HG03060 (cell line): ENCODE data around the gene OSR1.
"Not testable (repeated sequence)": the region's sequence is repeated elsewhere in the genome, so short reads cannot be mapped to it uniquely, and the experiment has no call there.

Experiments used
- ATAC-seq: cut with Tn5 transposase; IDR thresholded peaks from one replicate; pipeline ENCODE4 v1.9.1; 2021; ENCODE audit warnings: low read depth, moderate number of reproducible peaks; ENCODE audit not compliant: unreplicated experiment

Gene OSR1

DNA sequence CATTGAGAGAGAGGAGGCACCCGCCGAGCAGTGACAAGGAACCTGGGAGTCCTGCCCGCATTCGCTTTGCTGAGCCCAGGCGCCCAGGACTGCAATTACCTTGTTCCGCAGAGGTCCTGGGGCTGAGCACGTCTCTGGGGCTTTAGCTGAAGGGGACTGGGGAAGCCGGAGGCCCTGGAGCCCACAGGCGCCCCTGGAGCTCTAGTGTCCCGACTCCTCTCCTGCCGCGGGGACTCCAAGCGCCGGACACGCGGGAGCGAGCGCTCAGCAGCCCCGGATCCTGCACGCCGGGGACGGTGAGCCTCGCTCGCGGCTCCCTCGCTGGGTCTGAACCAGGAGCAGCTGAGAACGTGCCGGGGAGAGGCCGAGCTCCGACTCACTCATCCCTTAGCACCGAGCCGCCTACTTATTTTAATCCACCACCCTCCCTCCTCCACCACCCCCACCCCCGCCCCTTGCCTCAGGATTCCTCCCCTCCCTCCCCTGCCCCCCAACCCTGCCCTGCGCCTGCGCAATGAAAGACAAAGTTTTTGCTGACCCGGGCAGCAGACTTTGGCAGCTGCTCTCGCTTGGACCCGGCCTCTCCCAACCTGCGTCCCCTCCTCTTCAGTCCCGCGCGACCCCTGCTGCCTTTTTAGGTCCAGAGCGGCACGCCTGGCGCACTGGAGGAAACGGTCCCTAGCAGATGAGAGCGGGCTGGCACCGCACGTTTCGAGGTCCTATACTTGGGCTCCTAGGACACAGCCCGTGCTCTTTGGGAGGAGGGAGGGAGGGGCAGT lies at the start of gene OSR1:
Gene OSR1, minus strand, starts transcription at position 382 of the 779 bp plus-strand sequence. CDS start 4,818 bp downstream, outside the sequence.
- ATAC-seq: no peak

DNA sequence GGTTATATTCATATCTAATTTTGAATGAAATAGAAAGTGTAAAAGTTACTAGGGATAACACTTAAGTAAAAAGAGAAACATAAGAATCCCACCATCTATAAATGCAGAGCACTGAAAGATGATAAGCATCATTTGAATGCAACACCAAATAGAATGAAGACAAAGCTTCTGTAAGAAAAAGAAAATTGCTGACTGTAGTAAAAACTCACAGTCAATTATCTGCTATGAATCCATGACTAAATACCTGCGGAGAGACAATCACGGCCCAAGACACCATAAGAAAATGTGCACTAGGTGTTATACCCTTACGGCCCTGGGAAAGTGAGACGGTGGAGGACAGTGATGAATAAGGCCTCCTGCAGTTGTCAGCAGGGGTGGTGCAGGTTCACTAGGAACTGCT lies 45.4 kb upstream of the OSR1 start:
- no peak for ATAC-seq

DNA sequence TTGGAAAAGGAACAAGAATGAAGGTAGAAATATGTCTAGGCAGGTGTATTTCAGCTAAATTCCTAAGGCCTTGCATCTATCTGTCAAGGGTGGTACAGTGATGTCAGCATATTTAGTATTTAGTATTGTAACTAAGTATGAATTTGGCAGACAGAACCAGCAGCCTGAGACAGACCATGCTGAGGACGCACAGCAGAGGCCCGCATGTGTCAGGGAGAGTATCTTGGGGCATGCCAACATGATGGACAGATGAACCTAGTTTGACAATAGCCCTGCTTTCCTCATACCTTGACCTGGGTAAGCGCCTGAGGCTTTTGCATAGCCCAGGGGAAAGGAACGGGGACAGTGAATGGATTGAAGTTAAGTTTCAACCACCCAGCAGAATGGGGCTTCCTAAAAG lies 33.8 kb upstream of the OSR1 start:
- no peak for ATAC-seq

DNA sequence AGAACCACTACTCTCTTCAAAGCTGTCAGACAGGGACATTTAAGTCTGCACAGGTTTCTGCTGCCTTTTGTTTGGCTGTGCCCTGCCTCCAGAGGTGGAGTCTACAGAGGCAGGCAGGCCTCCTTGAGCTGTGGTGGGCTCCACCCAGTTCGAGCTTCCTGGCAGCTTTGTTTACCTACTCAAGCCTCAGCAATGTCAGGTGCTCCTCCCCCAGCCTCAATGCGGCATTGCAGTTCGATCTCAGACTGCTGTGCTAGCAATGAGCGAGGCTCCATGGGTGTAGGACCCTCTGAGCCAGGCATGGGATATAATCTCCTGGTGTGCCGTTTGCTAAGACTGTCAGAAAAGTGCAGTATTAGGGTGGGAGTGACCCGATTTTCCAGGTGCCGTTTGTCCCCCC lies 31.0 kb upstream of the OSR1 start:
- ATAC-seq: not testable (repeated sequence)

DNA sequence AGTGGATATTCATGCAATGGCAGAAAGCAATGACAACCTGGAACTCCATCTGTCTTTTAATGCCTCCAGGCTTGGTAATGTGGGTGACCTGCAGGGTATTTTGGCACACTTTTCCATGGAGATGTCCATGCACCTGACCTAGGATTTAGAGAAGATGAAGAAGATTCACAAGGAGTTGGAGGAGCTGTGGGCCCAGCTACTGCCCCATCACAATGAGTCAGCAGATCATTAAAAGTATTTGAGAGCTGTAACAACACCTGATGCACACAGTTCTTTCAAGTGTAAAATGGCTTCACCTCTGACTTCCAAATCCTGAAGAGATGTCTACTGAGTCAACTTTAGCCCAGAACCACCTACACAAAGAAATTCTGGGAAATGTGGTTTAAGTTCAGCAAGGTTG lies 22.1 kb upstream of the OSR1 start:
- ATAC-seq: no peak

DNA sequence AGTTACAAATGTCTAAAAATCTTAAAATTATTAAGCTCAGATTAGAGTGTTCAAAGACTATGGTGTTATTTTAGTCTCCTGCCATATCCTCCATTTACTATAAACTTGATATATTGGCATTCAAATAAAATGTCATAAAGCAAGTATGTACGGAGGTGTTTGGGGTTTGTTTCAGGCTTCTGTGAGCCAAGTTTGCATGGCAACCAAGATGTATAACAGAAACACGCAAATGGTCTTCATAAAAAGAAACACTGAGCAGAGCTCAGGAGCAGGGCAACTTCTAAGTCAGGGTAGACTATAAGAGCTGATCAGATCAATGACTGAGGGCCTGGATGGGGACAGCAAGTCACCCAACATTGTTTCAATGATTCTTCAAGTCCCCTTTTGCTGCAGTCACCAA lies 20.5 kb upstream of the OSR1 start:
- ATAC-seq: no peak

DNA sequence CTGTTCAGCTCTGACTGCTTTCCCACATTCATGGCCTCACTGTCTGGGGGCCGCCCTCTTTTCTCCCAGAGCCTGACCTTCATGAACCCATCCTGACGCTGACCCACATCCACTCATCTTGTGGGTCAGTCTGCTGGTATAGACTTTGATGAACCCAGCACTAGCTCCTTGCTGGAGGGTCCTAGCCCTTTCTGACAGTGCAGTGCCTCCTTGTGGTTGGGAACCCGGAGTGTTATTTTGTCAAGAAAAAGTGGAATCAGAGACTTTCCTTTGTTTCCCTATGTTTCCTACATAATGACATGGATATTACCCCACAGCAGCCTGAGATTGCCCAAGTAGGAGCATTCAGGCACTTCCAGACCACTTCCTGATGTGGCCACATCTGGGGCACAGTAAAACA lies 19.3 kb upstream of the OSR1 start:
- no peak for ATAC-seq

DNA sequence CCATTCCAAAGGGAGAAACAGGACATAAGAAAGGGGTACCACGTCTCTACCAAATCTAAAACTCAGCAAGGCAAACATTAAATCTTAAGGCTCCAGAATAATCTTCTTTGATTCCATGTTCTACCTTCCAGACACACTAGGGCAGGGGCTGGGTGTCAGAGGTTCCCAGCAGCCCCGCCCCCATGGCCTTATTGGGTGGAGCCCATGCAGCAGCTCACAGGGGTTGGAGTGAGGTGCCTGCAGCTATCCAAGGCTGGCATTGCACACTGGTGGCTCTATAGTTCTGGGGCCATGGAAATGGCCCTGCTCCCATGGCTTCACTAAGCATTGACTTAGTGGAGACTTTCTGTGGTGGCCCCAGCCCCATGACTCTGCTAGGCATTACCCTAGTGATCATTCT lies 14.9 kb upstream of the OSR1 start:
- ATAC-seq: no peak

DNA sequence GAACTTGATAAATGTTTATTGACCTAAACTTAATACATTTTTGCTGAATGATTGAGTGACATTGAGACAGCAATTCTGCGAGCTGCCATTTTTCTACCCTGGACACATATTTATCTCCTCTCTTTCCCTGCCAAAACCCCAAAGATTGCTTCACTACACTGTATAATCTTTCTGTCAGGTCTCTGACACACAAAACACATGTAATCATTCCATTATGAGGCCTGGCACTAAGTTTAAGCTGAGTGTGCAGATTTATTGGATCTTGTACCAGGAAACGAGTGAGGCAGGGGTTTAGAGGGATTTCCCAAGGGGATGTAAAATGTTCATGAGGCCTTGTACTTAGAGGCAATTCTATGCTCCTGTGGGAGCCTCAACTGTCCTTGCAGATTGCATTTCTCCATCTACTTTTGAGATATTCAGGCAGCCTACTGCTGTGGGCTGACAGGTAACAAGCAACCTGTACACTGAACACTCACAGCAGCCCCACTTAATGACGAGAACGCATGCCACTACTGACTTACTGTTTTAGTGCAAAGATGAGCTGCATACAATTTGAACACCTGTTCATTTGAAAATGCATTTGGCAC lies 13.7 kb upstream of the OSR1 start:
- ATAC-seq: no peak

DNA sequence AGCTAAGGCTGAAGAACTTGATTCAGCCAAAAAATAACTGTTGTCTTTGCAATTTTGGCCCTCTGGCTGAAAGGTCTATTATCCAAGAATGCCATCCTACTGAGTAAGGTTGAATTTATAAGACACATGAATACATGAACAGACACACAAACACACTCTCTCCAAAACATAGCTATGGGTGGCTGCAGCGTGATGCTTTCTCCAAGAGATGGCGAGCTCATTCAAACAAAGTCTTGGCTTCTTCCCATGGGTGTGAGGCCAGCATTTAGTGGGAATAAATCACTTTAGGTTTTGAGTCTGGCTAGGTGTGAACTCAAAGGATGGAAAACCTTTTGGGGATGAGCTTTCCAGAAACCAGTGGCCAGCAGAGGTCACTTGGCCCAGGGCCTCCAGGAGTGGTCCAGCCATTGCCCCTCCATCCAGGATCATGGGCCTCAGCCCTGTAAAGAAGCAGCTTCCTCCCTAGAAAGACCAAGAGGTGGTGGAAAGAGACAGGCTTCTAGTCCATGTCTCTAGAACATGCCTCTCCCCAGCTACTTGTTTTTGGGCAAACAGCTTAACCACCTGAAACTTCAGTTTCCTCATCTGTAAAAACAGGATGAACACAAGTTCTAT lies 11.0 kb upstream of the OSR1 start:
- no peak for ATAC-seq

DNA sequence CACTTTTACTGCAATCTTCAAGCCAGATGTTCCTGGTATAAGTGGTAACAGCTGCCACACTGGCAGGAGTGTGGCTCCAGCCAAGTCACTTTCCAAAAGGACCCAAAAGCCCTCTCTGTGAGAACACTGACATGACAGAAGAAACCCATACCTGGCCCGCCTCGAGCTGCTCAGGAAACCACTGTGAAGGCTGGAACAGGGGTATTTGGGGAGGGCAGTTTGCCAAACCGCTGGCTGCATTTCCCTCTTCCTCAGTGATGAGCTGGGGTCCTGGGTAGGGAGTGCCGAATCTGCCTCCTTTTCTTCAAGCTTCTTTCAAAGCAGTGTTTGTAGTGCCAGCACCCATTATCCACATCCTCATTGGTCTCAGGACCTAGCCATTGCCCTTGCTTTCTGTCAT lies 10.3 kb upstream of the OSR1 start:
- ATAC-seq: no peak

DNA sequence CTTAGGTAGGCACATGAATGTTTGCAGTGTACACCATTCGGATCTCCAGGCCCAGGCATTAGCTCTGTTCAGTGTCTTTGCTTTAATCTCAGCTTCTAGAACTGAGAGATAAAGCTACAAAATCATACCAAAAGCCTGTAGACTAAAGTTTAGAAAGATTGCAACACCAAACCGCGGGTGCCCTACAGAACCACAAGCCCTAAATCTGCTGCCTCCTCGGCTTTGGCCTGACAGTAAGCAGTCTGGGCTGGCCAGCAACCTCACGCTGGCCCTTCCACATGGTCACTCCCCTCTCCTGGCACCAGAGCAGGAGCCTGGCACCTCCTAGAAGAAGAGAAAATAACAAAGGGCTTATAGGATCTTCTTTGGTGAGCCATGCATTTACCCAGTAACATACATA lies 8.9 kb upstream of the OSR1 start:
- no peak for ATAC-seq

DNA sequence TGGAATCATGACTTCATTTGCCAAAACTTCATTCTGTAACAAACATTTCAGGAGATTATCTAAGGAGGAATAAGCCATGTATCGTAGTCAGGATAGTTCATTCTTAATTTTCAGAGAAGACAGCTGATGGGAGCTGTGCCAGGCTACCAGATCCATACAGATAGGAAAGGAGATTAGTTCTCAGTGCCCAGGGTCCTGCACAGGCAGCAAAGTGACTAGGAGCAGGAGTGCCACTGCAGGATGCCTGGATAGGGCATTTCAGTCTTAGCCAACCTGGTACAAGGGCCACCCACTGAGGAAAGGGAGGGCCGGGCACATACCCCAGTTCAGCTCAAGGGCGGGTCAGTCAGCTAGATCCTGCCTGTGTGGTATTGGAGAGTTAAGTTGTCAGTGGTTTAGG lies 6.7 kb upstream of the OSR1 start:
- ATAC-seq: no peak

DNA sequence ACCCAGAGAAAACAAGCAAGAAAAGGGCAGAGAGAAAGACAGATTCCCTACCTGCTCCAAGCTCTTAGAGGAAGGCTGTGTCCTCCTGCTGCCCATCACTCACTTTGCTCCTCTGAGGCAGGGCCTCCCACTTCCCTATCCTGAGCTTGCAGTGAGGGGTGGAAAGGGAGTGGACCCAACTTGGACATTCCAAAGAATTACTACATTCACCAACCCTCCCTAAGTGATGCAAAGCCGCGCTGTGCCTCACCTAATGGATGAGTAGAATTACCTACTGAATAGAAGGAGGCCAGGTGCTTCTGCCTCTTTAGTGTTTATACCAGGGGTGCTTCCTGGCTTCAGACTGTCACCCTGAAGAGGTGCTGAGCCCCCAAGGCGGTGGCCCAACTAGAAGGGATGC lies 5.6 kb upstream of the OSR1 start:
- no peak for ATAC-seq

DNA sequence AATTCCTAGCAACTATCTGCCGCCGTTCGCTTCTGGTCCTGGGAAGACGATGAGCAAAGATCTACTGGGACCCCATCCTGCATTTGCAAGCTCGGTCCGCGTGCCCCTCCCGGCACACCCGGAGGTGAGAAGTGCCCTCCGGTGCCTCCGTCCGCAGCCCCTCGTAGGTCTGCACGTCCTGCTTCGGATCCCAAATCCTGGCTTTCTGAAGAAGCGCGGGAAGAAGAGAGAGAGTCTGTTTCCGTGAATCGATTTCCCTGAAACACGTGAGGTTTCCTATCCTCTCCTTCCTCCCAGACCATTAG lies 5.0 kb upstream of the OSR1 start:
- ATAC-seq: no peak

DNA sequence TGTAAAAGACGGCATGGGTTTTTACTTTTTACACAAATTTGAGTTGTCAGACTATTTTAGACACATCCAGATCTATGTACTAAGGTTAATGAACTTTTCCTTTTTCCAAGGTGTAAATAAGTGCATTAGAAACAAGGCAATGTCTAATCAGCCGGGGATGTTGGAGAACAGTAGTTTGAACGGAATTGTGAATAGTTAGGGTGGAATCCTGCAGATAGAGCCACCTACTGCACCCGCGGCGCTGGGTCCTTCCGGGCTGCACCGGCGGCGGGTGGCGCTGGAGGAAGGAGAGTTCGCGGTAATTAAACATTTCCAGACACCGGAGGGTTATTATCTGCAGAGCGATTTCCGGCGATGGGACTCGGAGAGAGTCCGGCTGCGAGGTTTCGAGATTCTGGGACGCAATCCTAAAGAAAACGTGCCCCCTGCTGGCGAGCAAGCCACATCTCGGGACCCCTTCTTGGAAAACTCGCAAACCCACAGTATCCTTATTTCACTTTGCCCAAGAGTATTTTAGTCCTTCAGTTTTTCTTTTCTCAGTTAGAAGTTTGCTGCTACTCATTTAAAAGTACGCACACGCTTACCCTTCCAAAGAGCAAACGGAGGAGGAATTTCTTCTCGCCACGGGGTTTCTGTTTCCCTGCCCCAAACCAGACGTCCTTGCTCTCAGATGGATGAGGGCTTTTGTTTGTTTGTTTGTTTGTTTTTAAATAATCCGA lies 4.5 kb upstream of the OSR1 start:
- no peak for ATAC-seq

DNA sequence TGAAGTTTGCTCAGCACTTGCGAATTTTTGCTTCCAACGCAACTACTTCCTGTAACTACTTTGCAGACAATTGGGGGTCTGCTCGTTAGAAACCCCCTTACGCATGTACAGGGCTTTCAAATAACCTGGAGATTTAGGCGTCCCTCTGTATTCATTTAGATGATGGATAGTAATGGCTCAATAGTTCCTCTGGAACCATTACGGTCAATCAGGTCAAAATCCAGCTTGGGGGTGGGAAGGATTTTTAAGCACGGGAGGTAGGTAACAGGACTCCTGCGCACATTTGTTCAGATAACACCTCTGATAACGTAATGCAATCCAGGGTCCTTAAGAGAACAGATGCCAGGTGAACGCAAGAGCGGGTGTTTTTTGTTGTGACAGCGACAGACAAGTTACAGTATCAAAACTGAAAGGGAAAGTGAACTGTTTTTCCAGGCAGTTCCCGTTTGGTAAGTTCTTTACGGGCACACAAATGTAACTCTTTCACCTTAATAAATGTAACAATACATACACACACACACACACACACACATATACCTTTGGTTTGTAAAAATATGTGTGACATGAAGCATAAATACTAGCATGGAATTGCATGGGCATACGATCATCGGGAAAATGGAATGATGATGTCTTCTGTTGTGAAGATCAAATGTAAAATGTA lies 3.8 kb upstream of the OSR1 start:
- no peak for ATAC-seq

DNA sequence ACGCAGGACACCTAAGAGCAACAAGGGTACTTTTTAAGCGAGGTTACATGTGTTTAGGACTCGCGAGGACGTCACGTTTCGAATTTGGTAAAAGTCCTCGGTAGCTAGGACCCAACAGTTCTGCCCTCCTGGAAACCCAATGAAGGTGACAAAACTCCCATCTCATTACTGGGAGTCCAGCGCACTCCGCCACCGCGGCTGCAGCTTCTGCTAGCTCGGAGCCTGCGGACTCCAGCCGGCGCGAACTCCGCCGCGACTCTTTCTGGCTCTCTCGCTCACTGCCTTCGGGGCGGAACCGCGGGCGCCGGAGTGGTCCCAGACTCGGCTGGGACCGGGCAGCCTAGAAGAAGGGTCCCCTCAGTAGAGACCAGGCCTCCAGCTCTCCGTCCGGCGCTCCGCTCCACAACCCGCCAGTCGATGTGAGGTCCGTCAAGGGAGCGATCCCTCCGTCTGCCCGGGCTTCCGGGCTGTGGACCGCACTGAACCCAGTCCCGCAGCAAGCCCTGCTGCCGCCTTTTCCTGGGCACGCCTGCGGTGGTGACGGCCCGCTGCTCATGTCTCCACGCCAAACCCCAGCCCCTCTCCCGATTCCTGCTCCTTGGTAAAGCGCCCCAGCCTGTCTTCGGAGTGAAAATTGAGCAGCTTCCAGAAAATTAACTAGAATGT lies 3.0 kb upstream of the OSR1 start:
- no peak for ATAC-seq

DNA sequence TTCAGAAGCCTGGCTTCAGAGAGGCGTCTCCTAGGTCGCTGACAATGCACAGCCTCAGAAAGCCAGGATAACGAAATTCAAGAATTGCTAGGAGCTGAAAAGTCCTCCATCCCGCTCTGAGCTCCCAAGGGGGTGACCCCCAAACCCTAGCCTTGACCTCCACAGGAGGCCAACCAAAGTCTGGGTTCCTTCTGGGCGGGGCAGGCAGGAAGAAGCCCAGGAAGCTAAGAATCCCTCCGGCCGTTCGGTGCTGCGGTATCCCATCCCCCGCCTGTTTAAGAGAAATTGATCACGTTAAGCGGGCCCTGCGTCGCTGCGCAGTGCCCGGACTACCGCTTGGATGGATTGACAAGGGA lies 2.5 kb upstream of the OSR1 start:
- no peak for ATAC-seq

DNA sequence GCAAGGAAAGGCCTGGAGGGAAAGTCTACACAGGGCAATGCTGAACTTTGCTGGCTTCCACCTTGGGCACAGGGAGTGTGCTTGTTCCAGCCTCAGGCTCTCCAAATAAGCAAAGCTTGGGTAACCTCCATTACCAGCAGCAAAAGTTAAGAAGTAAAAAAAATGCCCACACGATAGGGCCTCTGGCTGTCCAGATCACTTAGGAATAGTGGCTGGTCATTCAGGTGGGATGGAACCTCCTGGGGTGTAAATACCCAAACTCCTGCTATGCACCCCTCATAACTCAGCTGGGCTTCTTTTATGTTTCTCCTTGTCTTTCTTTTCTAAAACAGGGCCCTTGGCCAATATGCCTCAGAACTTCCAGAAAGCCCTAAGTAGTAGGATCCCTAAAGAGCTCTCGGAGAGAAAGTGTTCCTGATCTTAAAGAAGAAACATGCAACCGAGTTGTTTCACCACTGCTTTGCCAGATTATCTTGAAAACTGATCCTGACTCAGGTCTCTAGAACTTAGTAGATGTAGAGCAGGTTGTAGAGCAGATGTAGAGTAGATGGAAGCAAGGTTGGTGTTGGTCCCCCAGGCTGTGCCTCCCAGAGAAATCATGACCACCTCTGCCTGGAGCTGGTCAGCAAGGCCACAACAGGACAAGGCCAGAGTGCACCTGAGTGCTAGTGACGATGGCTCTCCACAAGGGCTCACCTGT lies 2.0 kb upstream of the OSR1 start:
- ATAC-seq: no peak
